ENCODE data around the gene FOXN3.

The FOXN3 gene

GRCh38 chr14:89196545-89196944, 220.5 kb downstream of the FOXN3 start:
- no peak overlapping the region for H3K4me3 ChIP-seq (ENCODE audit: low read depth, low read length)
- H3K27ac ChIP-seq: no peak overlapping the region
- H3K36me3 ChIP-seq (replicated peaks): no peaks in the 10 kb centered on the region
- DNase-seq: no peak
- no peaks in the 10 kb centered on the region for H3K27me3 ChIP-seq (replicated peaks)
- no peak for TF ChIP-seq CTCF (IDR thresholded peaks at IDR 0.05; ENCODE audit: low read depth, low read length, missing control alignments)
- in situ Hi-C loops (cut with HindIII; ENCODE audit: low pct_ligation_motif_present, low sequenced_read_pairs): no loop called here

- in situ Hi-C loops (cut with HindIII; ENCODE audit: low pct_ligation_motif_present, low sequenced_read_pairs): no loop called here
- DNase-seq: no peak
- TF ChIP-seq CTCF (IDR thresholded peaks at IDR 0.05; ENCODE audit: low read depth, low read length, missing control alignments): no peak
- Histone ChIP-seq H3K36me3 (replicated peaks) (no peaks in the 10 kb centered on the region), H3K27ac (no peak overlapping the region), H3K27me3 (replicated peaks) (no peaks in the 10 kb centered on the region), H3K4me3 (ENCODE audit: low read depth, low read length) (no peak overlapping the region)
These were observed 222.7 kb downstream of the FOXN3 start for GRCh38 chr14:89194376-89194775.

GRCh38 chr14:89190765-89191513, 226.1 kb downstream of the FOXN3 start:
- no peak overlapping the region for H3K27ac ChIP-seq
- in situ Hi-C loops (cut with HindIII; ENCODE audit: low pct_ligation_motif_present, low sequenced_read_pairs): no loop called here
- no peak for TF ChIP-seq CTCF (IDR thresholded peaks at IDR 0.05; ENCODE audit: low read depth, low read length, missing control alignments)
- H3K27me3 ChIP-seq (replicated peaks): no peaks in the 10 kb centered on the region
- H3K36me3 ChIP-seq (replicated peaks): no peaks in the 10 kb centered on the region
- H3K4me3 ChIP-seq (ENCODE audit: low read depth, low read length): no peak overlapping the region
- DNase-seq: no peak

GRCh38 chr14:89188492-89188891, 228.5 kb downstream of the FOXN3 start:
- Histone ChIP-seq H3K27me3 (replicated peaks) (no peaks in the 10 kb centered on the region), H3K27ac (no peak overlapping the region), H3K36me3 (replicated peaks) (no peaks in the 10 kb centered on the region), H3K4me3 (ENCODE audit: low read depth, low read length) (no peak overlapping the region)
- no peak for DNase-seq
- TF ChIP-seq CTCF (IDR thresholded peaks at IDR 0.05; ENCODE audit: low read depth, low read length, missing control alignments): no peak
- in situ Hi-C loops (cut with HindIII; ENCODE audit: low pct_ligation_motif_present, low sequenced_read_pairs): no loop called here

- no peaks in the 10 kb centered on the region for H3K27me3 ChIP-seq (replicated peaks)
- H3K27ac ChIP-seq: no peak overlapping the region
- no peak for DNase-seq
- H3K4me3 ChIP-seq (ENCODE audit: low read depth, low read length): no peak overlapping the region
- no peak for TF ChIP-seq CTCF (IDR thresholded peaks at IDR 0.05; ENCODE audit: low read depth, low read length, missing control alignments)
- in situ Hi-C loops (cut with HindIII; ENCODE audit: low pct_ligation_motif_present, low sequenced_read_pairs): no loop called here
- no peaks in the 10 kb centered on the region for H3K36me3 ChIP-seq (replicated peaks)
These were observed 229.5 kb downstream of the FOXN3 start for GRCh38 chr14:89187501-89187900.

GRCh38 chr14:89186856-89187376, 230.1 kb downstream of the FOXN3 start:
- no peak overlapping the region for H3K27ac ChIP-seq
- no peaks in the 10 kb centered on the region for H3K27me3 ChIP-seq (replicated peaks)
- no peaks in the 10 kb centered on the region for H3K36me3 ChIP-seq (replicated peaks)
- DNase-seq: no peak
- no peak overlapping the region for H3K4me3 ChIP-seq (ENCODE audit: low read depth, low read length)
- in situ Hi-C loops (cut with HindIII; ENCODE audit: low pct_ligation_motif_present, low sequenced_read_pairs): no loop called here
- no peak for TF ChIP-seq CTCF (IDR thresholded peaks at IDR 0.05; ENCODE audit: low read depth, low read length, missing control alignments)
